Loucy (cell line): ENCODE data around the gene SCRN3.
"Not testable (repeated sequence)": the region's sequence is repeated elsewhere in the genome, so short reads cannot be mapped to it uniquely, and the experiment has no call there.

ENCODE experiments used
- CTCF ChIP-seq: fragments of 200-600 bp; sonication (generic); conservative IDR thresholded peaks from 2 replicates; pipeline ENCODE4 v1.5.1; 2014; ENCODE audit warnings: mild to moderate bottlenecking, antibody characterized with exemption, low read length
- EZH2phosphoT487 ChIP-seq: fragments of 200-600 bp; IDR thresholded peaks from 2 replicates; pipeline ENCODE4 v1.6.1; 2018; ENCODE audit warnings: antibody characterized with exemption, mild to moderate bottlenecking, moderate library complexity, borderline replicate concordance

DNA sequence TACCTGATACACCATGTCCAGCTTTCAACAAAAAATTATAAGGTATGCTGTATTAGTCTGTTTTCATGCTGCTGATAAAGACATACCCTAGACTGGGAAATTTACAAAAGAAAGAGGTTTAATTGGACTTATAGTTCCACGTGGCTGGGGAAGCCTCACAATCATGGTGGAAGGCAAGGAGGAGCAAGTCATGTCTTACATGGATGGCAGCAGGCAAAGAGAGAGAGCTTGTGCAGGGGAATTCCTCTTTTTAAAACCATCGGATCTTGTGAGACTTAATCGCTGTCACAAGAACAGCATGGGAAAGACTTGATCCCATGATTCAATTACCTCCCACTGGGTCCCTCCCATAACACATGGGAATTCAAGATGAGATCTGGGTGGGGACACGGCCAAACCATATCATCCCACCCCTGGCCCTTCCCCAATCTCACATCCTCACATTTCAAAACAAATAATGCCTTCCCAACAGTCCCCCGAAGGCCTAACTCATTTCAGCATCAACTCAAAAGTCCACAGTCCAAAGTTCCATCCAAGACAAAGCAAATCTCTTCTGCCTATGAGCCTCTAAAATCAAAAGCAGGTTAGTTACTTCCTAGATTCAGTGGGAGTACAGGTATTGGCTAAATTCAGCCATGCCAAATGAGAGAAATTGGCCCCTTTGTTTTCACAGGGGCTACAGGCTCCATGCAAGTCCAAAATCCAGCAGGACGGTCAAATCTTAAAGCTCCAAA is 31.9 kb upstream of the SCRN3 start:
- not testable (repeated sequence) for TF ChIP-seq CTCF, EZH2phosphoT487
